Measurements from ENCODE around the gene MYT1. TPM values are rescaled to one million over a fixed set of nuclear protein-coding genes. Genes with fewer than 3 reads are reported as not detected.

MYT1 gene
- polyA plus RNA-seq, 1 of the 3 experiments (the other 2 are of a cell fraction), result 0.10 TPM

DNA sequence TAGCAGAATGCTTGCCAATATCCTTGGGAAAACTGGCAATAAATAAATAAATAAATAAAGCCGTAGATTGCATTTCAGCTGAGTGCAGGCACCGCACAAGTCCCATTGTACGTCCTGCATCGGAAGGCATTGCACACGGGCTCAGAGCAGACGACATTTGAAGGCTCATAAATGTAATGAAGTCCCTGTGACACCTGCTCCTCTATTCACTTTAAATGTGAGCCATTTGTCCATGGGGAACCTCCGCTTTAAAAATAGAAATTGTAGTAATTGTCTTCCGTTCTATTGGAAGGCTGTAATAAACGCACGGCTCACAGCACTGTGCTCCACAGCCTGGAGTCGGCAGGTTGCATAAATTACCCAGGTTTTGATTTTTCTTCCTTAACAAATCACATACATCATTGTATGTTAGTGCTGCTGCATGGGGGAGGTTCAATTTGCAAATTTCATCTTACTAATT lies 32.6 kb downstream of the MYT1 start:
- no peak overlapping the region for H3K27ac ChIP-seq (ENCODE audit: low read depth in 2 of 2, low read length in 1 of 2)
- ChIA-PET CTCF (interaction anchor here (0.6 to 1.6 kb wide), 2 partner anchors 28 to 113 kb away, joined by 3 to 4 read pairs; partner anchors contain the start of gene LKAAEAR1), POLR2A (no interaction called here)
- no peak for DNase-seq
- no peaks in the 10 kb centered on the region for H3K9me2 ChIP-seq
- no peak overlapping the region for H2AFZ ChIP-seq (ENCODE audit: low read depth)
- H3K9me3 ChIP-seq, result no peaks in the 10 kb centered on the region
- TF ChIP-seq MXI1 (IDR thresholded peaks at IDR 0.05; ENCODE audit: low read depth, low read length), result no peak
- TF ChIP-seq EP300 (IDR thresholded peaks at IDR 0.05; ENCODE audit: borderline replicate concordance in 1 of 2, low read depth in 1 of 2, low read length in 1 of 2), result no peak
- TF ChIP-seq CHD2 (IDR thresholded peaks at IDR 0.05; ENCODE audit: low read length, partially characterized antibody), result no peak
- no peak for TF ChIP-seq RAD21 (IDR thresholded peaks at IDR 0.05; ENCODE audit: low read length)
- TF ChIP-seq, protein P1, sequence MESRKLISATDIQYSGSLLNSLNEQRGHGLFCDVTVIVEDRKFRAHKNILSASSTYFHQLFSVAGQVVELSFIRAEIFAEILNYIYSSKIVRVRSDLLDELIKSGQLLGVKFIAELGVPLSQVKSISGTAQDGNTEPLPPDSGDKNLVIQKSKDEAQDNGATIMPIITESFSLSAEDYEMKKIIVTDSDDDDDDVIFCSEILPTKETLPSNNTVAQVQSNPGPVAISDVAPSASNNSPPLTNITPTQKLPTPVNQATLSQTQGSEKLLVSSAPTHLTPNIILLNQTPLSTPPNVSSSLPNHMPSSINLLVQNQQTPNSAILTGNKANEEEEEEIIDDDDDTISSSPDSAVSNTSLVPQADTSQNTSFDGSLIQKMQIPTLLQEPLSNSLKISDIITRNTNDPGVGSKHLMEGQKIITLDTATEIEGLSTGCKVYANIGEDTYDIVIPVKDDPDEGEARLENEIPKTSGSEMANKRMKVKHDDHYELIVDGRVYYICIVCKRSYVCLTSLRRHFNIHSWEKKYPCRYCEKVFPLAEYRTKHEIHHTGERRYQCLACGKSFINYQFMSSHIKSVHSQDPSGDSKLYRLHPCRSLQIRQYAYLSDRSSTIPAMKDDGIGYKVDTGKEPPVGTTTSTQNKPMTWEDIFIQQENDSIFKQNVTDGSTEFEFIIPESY (IDR thresholded peaks at IDR 0.05; ENCODE audit: borderline replicate concordance, low read depth), result no peak
- TF ChIP-seq SMC3 (IDR thresholded peaks at IDR 0.05; ENCODE audit: low read depth, low read length), result no peak
- TF ChIP-seq POLR2AphosphoS5 (IDR thresholded peaks at IDR 0.05; ENCODE audit: low read depth, low read length), result no peak
- TF ChIP-seq, protein P2, sequence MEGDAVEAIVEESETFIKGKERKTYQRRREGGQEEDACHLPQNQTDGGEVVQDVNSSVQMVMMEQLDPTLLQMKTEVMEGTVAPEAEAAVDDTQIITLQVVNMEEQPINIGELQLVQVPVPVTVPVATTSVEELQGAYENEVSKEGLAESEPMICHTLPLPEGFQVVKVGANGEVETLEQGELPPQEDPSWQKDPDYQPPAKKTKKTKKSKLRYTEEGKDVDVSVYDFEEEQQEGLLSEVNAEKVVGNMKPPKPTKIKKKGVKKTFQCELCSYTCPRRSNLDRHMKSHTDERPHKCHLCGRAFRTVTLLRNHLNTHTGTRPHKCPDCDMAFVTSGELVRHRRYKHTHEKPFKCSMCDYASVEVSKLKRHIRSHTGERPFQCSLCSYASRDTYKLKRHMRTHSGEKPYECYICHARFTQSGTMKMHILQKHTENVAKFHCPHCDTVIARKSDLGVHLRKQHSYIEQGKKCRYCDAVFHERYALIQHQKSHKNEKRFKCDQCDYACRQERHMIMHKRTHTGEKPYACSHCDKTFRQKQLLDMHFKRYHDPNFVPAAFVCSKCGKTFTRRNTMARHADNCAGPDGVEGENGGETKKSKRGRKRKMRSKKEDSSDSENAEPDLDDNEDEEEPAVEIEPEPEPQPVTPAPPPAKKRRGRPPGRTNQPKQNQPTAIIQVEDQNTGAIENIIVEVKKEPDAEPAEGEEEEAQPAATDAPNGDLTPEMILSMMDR (IDR thresholded peaks at IDR 0.05), result no peak
- H4K20me1 ChIP-seq (ENCODE audit: insufficient read depth), result no peaks in the 10 kb centered on the region
- no peak overlapping the region for H3K9ac ChIP-seq
- no peak overlapping the region for H3K4me3 ChIP-seq (ENCODE audit: low read depth in 2 of 2, low read length in 1 of 2)
- no peaks in the 10 kb centered on the region for H3K36me3 ChIP-seq (replicated peaks in 1 of 2; ENCODE audit: control insufficient read depth in 1 of 2, insufficient read depth in 2 of 2, low read length in 1 of 2)
- no peaks in the 10 kb centered on the region for H3F3A ChIP-seq (replicated peaks; ENCODE audit: insufficient read depth)
- 67% methylated on average over 11 of the region's 11 CpGs for WGBS (ENCODE audit: low lambda C conversion rate)
- no peak overlapping the region for H3K4me2 ChIP-seq
- no peaks in the 10 kb centered on the region for H3K79me2 ChIP-seq (ENCODE audit: insufficient read depth)
- peaks cover 0 to 29% of the 10 kb centered on the region in 2 experiments; a peak in 1 of 4 replicates for H3K4me1 ChIP-seq (ENCODE audit: control insufficient read depth in 1 of 2, insufficient read depth in 2 of 2, low read depth in 1 of 2, low read length in 1 of 2)
- H3K27me3 ChIP-seq (ENCODE audit: insufficient read depth), result no peaks in the 10 kb centered on the region; the same call in 1 of the 2 replicates

DNA sequence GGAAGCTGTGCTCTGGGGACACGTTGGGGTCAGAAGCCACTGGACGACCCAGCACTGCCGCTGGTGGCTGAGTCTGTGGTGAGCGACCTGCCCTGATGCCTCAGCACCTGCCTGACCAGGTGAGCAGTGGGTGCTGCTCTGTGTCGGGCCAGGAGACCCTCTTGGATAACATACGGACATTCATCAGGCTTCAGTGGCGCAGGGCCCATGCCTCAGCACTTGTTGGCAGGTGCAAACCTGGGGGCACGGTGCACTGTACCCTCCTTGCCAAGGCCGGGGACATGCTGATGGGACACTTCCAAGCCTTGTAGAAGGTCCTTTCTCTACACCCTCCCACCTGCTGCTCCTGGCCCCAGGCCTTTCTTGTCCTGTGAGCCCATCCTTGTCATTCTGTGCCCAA lies 34.1 kb downstream of the MYT1 start:
- Histone ChIP-seq H3K4me2 (no peak overlapping the region), H4K20me1 (ENCODE audit: insufficient read depth) (no peaks in the 10 kb centered on the region), H3K79me2 (ENCODE audit: insufficient read depth) (no peaks in the 10 kb centered on the region), H3K9me2 (no peaks in the 10 kb centered on the region), H3K27ac (ENCODE audit: low read depth in 2 of 2, low read length in 1 of 2) (no peak overlapping the region; a peak in 1 of 4 replicates), H3K36me3 (replicated peaks in 1 of 2; ENCODE audit: control insufficient read depth in 1 of 2, insufficient read depth in 2 of 2, low read length in 1 of 2) (no peaks in the 10 kb centered on the region), H3K4me1 (ENCODE audit: control insufficient read depth in 1 of 2, insufficient read depth in 2 of 2, low read depth in 1 of 2, low read length in 1 of 2) (peaks cover 0 to 32% of the 10 kb centered on the region in 2 experiments; a peak in 1 of 4 replicates), H3K27me3 (ENCODE audit: insufficient read depth) (no peaks in the 10 kb centered on the region; the same call in 1 of the 2 replicates), H3K4me3 (ENCODE audit: low read depth in 2 of 2, low read length in 1 of 2) (no peak overlapping the region), H3K9ac (no peak overlapping the region), H2AFZ (ENCODE audit: low read depth) (no peak overlapping the region), H3K9me3 (no peaks in the 10 kb centered on the region), H3F3A (replicated peaks; ENCODE audit: insufficient read depth) (no peaks in the 10 kb centered on the region)
- TF ChIP-seq, protein P3, sequence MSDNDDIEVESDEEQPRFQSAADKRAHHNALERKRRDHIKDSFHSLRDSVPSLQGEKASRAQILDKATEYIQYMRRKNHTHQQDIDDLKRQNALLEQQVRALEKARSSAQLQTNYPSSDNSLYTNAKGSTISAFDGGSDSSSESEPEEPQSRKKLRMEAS (IDR thresholded peaks at IDR 0.05; ENCODE audit: low read depth), result no peak
- TF ChIP-seq, protein P4, sequence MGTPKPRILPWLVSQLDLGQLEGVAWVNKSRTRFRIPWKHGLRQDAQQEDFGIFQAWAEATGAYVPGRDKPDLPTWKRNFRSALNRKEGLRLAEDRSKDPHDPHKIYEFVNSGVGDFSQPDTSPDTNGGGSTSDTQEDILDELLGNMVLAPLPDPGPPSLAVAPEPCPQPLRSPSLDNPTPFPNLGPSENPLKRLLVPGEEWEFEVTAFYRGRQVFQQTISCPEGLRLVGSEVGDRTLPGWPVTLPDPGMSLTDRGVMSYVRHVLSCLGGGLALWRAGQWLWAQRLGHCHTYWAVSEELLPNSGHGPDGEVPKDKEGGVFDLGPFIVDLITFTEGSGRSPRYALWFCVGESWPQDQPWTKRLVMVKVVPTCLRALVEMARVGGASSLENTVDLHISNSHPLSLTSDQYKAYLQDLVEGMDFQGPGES (IDR thresholded peaks at IDR 0.05; ENCODE audit: low read depth, low read length), result no peak
- no peak for TF ChIP-seq GABPA (IDR thresholded peaks at IDR 0.05; ENCODE audit: low read depth)
- no peak for TF ChIP-seq EZH2phosphoT487 (IDR thresholded peaks at IDR 0.05; ENCODE audit: borderline replicate concordance, low read depth)
- no peak for TF ChIP-seq POLR2AphosphoS5 (IDR thresholded peaks at IDR 0.05; ENCODE audit: low read depth, low read length)
- TF ChIP-seq CHD2 (IDR thresholded peaks at IDR 0.05; ENCODE audit: low read length, partially characterized antibody), result no peak
- TF ChIP-seq FOXM1 (IDR thresholded peaks at IDR 0.05; ENCODE audit: low read depth), result no peak
- TF ChIP-seq, protein P5, sequence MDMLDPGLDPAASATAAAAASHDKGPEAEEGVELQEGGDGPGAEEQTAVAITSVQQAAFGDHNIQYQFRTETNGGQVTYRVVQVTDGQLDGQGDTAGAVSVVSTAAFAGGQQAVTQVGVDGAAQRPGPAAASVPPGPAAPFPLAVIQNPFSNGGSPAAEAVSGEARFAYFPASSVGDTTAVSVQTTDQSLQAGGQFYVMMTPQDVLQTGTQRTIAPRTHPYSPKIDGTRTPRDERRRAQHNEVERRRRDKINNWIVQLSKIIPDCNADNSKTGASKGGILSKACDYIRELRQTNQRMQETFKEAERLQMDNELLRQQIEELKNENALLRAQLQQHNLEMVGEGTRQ (IDR thresholded peaks at IDR 0.05; ENCODE audit: borderline replicate concordance, low read depth, low read length), result no peak
- TF ChIP-seq TAF1 (IDR thresholded peaks at IDR 0.05; ENCODE audit: borderline replicate concordance, low read depth, low read length), result no peak
- TF ChIP-seq RFX5 (IDR thresholded peaks at IDR 0.05; ENCODE audit: low read length), result no peak
- TF ChIP-seq SIN3A (IDR thresholded peaks at IDR 0.05; ENCODE audit: borderline replicate concordance, low read depth, low read length), result no peak
- CTCF ChIA-PET, result interaction anchor here (1.0 kb wide), 1 partner anchor 11 kb away, joined by 3 read pairs; no protein-coding TSS in a partner anchor
- DNase-seq, result no peak
- WGBS (ENCODE audit: low lambda C conversion rate), result 62% methylated on average over 6 of the region's 9 CpGs
- POLR2A ChIA-PET, result no interaction called here
